ENCODE data around the gene RALGPS2. TPM values are rescaled to one million over a fixed set of nuclear protein-coding genes. Genes with fewer than 3 reads are reported as not detected.

Gene RALGPS2
- total and polyA plus RNA-seq, 9 of the 15 experiments (the other 6 are each of a cell fraction or from before 2014, with no cell fraction given), result 0.28 to 6.5 (median 2.6) TPM

- H3K79me2 ChIP-seq (ENCODE audit: control insufficient read depth, insufficient read depth, low read length), result no peaks in the 10 kb centered on the region
- ATAC-seq, result peak; percentile 73
- H3K27ac ChIP-seq (ENCODE audit: extremely low read depth, low read depth, low read length), result no peak overlapping the region
- peaks cover 0 to 5% of the 10 kb centered on the region in 2 experiments; a peak in 3 of 5 replicates for H3K27me3 ChIP-seq (ENCODE audit: control insufficient read depth in 2 of 2, insufficient read depth in 2 of 2, low read length in 2 of 2)
- intact Hi-C loops (cut with micrococcal nuclease) (no loop called here), in situ Hi-C loops (cut with MboI) (no loop called here)
- DNase-seq (ENCODE audit: extremely low read depth in 1 of 4, low spot score in 3 of 4), result no peak
- H3K4me3 ChIP-seq, result no peak overlapping the region
- H3K9me3 ChIP-seq (replicated peaks; ENCODE audit: control insufficient read depth, insufficient read depth, low read depth, low read length), result no peaks in the 10 kb centered on the region
- no peak overlapping the region for H2AFZ ChIP-seq (ENCODE audit: low read depth, low read length)
- POLR2A ChIA-PET, result no interaction called here
- H3K36me3 ChIP-seq (ENCODE audit: control insufficient read depth, insufficient read depth, low read length), result no peaks in the 10 kb centered on the region
- H3K4me2 ChIP-seq (ENCODE audit: insufficient read depth, low read length), result no peak overlapping the region
- no peak overlapping the region for H3K9ac ChIP-seq (ENCODE audit: insufficient read depth in 1 of 2, low read depth in 2 of 2, low read length in 2 of 2)
- no peak for FAIRE-seq
- H3K9me1 ChIP-seq (ENCODE audit: control insufficient read depth, insufficient read depth, low read length), result no peaks in the 10 kb centered on the region
- no peaks in the 10 kb centered on the region for H3K4me1 ChIP-seq (replicated peaks in 1 of 2; ENCODE audit: control insufficient read depth in 2 of 2, insufficient read depth in 2 of 2, low read length in 2 of 2)
- CTCF ChIA-PET (ENCODE audit: low intra/inter-chr PET ratio), result interaction anchor here (0.6 to 0.7 kb wide), 2 partner anchors 23 to 480 kb away, joined by 3 read pairs; no protein-coding TSS in a partner anchor
- under 1% methylated on average over 9 of the region's 9 CpGs for WGBS (ENCODE audit: insufficient coverage, low coverage, missing lambda C conversion rate)
- H4K20me1 ChIP-seq (replicated peaks; ENCODE audit: control insufficient read depth, insufficient read depth, low read length), result no peaks in the 10 kb centered on the region
- BruUV-seq (replicated peaks), result no TSS peak
- TF ChIP-seq HLTF (IDR thresholded peaks at IDR 0.05), result no peak
- TF ChIP-seq RAD21 (CRISPR knock-in tag; conservative IDR thresholded peaks at IDR 0.05 in 1 of 2, IDR thresholded peaks at IDR 0.05 in 1 of 2), result 0 out of 4 replicates have a peak, but pooled peaks of 1 of the 2 experiments have one; percentile 5
- TF ChIP-seq CTCF (IDR thresholded peaks at IDR 0.05 in 2 of 3, conservative IDR thresholded peaks at IDR 0.05 in 1 of 3; ENCODE audit: insufficient read depth in 2 of 3, low read depth in 1 of 3, low read length in 3 of 3), result peak in 2 of 3 experiments; percentile 22 to 26; a peak in 2 of 6 replicates
- TF ChIP-seq NR0B1 (IDR thresholded peaks at IDR 0.05; ENCODE audit: partially characterized antibody), result no peak
- TF ChIP-seq STAT5B (CRISPR knock-in tag; IDR thresholded peaks at IDR 0.05), result no peak
- TF ChIP-seq ILF3 (IDR thresholded peaks at IDR 0.05; ENCODE audit: borderline replicate concordance), result no peak
- TF ChIP-seq ZNF384 (IDR thresholded peaks at IDR 0.05; ENCODE audit: low read depth, low read length), result no peak
Observed at GRCh38 chr1:178969226-178969987, 244.4 kb downstream of the RALGPS2 start.
